ENCODE measurements around the gene ZFAND3.

ZFAND3 gene

DNA sequence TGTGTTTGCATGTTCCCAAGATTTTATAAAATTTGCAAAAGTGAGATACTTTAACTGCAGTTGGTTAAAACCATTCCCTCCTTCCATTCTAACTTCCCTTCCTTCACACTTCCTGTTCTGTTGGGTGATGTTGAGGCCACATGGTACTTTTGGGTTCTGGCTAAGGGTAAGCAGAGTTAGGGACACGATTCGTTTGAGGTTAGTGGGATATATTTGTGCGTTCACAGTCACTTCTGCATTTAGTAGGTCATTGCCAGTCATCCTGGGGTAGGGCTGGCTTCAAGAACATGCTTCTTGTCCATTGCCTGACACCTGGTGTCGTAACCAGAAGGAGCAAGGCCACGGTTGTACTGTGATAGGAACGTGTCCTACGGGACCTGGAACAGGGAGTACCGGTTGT is 340.1 kb downstream of the ZFAND3 start:
- DNase-seq = no peak

DNA sequence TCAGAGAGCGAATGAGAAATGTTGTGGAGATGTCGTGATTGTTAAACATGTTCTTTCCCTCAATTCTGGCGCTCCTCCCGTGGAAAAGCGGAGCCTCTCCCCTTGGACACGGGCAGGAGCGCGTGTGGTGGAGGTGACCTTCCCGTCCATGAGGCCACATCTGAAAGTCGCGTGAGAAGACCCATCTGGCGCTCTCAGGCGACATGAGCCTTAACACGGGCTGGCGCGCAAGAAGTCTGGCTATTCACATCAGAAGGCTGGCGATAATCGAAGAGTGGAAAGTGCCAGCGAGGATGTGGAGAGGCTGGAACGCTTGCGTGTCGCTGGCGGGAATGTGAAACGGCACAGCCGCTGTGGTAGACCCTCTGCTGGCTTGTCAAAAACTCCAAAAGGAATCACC is 341.3 kb downstream of the ZFAND3 start:
- DNase-seq = no peak

DNA sequence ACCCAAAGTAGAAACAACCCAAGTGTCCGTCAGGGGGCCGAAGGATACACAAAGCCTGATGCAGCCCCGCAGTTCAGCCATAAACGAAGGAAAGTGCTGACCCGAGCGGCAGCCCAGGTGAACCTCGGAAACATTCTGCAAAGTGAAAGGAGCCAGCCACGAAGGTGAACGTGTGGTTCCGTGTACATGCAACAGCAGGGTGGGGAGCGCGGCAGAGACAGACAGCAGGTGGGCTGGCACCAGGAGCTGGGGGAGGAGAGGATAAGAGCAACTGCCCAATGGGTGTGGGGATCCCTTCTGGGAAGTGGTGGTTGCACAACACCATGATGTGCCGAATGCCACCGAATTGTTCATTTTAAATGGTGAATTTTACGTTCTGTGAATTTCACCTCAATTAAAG is 341.8 kb downstream of the ZFAND3 start:
- no peak for DNase-seq

DNA sequence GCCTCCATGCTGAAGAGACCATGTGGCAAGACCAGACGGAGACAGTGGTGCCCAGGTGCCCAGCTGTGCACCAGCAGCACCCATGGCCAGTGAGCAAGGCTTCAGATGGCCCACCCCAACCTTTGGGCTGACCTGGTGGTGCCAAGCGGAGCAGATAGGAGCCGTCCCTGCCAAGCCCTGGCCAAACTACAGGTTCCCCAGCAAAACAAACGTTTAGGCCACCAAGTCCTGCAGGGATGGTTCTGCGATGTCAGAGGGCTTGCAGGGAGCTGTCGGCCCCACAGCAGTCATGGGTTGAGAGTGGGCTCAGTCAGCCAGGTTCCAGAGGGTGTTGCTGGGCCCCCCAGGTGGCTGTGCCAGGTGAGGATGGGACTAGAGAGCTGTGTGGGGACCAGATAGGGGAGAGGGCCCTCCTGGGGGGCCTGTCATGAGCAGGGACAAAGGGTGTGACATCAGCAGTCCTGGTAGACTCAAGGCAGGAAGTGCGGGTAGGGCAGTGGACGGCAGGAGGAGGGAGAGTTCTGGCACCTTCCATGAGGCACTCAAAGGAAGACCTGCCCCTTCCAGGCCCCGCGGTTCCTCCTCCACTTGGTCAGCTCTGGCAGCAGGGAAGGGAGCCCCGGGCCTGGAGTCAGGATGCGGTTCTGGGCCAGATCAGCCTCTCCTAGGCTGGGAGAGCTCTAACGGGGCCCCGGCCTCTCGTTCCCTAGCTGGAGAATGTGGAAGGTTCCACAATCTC is 342.4 kb downstream of the ZFAND3 start:
- no peak for DNase-seq

DNA sequence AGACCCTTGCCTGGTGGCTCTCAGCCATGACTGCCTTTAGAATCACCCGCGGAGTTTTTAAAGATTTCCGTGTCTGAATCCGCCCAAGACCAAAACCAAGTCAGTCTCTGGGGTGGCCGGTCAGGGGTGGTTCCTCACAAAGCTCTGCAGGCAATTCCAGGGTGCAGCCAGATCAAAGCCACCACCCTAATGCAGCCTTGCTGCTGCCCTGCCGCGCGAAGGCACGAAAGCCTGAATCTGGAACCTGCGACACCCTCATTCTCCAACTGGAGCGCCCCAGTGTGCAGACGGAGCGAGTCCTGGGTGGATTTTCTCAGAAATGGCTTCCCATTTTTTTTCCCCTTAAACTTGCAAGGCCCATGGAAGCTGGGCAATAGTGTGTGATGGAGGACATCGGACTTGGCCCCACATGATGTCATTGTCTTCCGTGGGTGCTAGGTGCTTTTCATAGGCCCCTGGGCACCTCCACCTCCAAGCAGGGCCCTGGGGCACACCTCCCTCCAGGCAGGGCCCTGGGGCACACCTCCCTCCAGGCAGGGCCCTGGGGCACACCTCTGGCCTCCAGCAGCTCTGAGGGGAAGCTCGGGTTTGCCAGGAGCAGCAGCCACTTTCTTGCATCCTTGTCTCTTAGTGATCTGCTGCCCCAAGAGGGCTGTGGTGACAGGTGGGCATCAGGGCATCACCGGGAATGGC is 343.1 kb downstream of the ZFAND3 start:
- DNase-seq = no peak

DNA sequence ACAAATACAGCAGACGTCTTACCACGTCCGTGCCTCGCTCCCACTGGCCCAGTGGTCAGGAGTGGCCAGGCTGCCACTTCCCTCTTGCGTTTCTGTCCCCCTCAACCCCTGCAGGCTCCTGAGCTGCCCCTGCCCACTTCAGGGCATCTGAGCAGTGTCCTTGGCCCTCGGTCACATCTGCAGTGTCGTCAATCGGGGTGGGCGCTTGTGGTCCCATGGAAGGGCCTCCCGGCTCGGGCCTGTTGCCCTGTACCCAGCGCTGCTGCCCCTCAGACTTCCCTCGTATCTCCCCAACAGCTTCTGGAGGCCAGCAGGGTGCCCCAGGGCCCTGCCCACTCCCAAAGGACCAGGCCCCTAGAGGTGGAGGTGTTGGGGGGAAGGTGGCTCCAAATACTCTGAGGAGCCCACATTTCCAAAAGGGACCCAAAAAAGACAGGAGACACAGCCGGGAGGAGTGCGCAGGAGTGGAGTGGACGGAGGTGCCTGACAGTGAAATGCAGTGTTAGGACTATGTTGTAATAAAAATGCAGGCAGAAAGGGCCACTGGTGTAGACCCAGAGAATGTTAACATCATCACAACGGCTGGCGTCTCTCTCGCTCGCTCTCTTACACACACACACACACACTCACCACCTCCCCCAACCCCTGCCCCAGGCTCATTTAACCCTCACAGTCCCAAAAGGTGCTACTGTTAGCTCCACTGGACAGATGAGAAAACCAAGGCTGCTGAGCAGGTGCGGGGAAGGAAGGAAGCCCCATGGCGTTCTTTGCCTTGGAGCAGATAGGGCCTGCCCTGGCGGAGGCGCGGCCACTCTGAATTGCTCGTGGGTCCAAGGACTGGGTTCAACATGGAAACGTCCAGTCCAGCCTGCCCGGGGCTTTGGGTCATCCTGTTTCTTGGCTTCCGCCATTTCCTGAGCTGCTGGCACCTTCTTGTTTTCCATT is 343.9 kb downstream of the ZFAND3 start:
- DNase-seq = no peak

DNA sequence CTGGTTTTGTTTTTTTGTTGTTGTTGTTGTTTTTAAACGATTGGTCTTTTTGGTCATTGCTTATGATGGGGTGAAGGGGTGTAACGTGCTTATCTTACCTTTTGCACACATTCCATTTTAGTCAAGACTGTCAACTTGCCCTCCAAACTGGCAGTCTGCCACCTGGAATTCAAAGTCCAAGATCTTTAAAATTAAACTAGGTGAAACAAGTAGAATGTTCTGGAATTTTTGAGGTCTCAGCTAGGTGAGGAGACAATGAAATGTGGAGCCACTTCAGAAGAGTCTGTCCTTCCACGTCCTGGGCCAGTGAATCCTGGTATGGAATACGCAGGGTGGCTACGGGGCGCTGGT is 344.6 kb downstream of the ZFAND3 start:
- no peak for DNase-seq

DNA sequence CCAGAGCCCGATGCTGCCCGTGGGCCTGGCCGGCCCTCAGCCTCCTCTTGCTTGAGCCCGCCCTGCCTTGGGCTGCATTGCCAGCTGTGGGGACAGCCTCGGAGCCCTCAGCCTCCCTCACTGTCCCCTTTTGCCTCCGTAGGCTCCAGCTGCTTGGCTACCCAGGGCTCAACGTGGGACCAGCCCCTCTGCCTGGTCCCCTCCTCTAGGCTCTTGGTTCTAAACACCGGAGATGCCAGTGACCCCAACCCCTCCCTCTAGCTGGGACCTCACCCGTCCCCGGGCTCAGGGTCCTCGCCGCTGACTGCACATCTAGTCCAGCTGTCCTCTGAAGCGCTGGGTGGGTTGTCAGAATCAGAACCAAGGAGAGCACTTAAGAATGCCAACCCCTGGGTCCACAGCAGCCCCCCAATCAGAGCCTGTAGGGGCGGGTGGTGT is 345.2 kb downstream of the ZFAND3 start:
- no peak for DNase-seq

DNA sequence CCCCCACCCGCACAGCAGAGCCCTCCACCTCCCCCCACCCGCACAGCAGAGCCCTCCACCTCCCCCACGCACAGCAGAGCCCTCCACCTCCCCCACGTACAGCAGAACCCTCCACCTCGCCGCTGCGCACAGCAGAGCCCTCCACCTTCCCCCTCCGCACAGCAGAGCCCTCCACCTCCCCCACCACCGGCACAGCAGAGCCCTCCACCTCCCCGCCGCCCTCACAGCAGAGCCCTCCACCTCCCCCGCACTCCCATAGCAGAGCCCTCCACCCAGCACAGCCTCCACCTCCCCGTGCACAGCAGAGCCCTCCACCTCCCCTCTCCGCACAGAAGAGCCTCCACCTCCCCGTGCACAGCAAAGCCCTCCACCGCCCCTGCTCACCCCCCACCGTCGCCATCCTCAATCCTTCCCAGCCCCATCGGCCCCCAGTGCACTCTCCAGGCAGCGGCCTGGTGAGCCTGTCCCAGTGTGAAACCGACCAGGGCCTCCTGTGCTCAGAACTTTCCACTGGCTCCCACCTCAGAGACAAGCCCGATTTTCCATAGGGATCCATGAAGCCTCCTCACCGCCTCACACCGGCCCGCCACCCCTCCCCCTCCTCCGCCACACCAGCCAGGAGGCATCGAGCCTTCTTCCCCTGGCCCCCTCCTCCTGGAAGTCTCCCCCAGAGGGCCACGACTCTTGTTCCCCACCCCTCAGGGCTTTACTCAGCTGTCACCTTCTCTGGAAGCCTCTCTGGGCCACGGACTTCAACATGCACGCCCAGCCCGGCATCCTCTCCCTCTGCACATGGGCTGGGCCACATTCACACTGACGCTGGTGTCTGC is 347.1 kb downstream of the ZFAND3 start:
- DNase-seq = no peak

DNA sequence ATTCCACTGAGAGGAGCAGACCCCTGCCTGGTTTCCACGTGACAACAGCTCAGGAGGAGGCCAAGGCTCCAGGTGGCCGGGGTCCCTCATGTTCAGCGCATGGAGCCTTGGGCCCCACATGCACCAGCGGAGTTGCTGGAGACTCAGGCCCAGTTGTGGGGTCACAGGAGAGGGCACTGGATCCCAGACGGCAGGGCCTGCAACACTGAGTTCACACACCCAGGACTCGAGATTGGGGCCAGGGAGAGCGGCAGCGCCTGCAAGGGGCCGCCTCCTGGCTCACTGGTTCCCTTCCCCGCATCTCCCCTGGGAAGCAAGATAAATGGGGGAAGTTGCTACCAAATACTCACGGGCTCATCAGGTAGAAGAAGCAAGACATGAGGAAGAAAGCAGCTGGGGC is 348.1 kb downstream of the ZFAND3 start:
- DNase-seq = no peak

DNA sequence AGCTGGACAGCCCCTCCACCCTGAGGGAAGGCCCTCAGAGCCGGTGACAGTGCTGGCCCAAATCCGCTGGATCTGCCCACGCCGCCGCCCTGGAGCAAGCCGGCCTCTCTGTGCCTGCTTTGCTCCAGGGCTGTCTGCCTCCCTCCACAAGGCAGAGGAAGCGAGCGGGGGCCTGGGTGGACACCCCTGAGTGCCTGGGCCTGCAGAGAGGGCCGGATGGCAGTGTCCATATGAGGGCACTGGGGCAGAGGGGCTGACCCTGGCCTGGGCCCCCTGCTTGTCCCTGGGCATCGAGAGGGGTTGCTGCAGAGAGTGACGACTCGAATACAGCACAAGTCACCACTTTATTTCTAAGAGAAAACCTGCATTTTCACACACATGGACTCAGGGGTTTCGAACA is 348.6 kb downstream of the ZFAND3 start:
- no peak for DNase-seq

DNA sequence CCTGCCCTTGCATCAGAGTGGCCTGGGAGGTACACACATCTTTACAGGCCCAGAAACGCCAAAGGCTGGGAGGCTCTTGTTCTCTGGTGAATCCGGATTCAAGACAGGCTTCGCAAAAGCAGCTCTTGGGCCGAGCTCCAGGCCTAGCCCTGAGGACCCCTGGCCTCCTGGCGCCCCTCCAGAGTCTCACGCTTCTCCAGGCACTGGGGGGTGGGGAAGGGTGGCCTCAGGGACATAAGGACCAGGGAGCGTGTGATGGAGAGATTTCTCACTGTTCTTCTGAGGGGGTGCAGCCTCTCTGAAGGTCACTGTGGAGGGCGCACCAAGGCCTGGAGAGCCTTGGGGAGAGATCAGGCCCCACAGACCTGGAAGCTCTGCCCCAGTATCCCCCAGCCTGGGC is 349.2 kb downstream of the ZFAND3 start:
- no peak for DNase-seq

DNA sequence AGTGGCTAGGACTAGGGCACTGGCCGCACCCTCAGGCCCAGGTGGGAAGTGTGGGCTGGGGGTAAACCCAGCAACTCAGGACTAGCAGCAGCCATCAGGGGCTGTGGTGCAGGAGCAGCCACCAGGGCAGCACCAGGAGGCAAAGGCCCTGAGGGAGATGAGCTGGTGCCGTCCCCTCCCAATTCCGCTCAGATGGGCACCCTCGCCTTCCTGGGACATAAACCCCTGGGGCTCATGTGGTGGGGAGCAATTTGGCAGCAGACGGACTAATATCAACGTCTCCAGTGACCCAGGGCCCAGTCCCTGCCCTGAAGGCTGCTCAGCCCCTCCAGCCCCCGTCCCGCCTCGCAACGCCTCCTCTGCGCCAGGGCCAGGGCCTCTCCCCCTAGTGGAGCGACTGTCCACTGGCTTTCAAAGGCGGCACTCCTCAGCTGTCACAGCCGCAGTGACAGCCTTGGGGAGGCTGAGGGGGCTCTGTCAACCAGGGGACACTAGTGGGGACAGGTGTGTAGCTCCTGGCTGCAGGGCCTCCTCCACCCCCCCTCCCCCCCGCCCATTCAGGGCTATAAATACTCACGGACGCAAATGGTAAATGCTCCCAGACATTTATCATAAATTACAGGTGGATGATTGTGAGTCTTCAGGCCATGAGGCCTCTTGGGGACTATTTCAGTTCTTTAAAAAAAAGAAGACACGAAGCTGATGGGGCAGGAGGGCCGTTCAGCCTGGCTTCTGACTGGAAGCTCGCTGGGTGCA is 349.9 kb downstream of the ZFAND3 start:
- no peak for DNase-seq

DNA sequence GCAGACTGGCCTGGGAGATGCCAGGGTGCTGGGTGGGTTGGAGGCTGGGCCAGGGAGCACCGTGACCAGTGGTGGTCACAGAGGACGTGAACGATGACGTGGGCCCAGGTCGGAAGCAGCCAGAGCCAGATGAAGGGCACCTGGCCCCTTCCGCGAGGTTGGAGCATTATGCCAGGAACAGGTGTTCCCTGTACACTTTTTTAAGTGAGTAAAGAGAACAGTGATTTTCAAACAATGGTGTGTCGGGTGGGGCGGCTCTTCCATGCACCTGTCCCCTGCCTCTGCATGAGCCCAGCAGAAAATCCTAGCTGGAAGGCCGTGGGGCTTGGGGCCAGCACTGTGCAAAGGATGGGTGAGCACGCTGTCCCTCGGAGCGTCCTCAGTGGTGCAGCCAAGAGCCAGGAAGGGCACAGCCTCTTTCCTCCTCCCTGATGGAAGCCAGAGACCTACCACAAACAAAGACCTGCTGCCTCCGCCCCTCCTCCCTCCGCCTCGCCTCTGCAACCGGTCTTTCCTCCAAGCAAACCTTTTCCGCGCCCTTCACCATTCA is 350.5 kb downstream of the ZFAND3 start:
- no peak for DNase-seq

DNA sequence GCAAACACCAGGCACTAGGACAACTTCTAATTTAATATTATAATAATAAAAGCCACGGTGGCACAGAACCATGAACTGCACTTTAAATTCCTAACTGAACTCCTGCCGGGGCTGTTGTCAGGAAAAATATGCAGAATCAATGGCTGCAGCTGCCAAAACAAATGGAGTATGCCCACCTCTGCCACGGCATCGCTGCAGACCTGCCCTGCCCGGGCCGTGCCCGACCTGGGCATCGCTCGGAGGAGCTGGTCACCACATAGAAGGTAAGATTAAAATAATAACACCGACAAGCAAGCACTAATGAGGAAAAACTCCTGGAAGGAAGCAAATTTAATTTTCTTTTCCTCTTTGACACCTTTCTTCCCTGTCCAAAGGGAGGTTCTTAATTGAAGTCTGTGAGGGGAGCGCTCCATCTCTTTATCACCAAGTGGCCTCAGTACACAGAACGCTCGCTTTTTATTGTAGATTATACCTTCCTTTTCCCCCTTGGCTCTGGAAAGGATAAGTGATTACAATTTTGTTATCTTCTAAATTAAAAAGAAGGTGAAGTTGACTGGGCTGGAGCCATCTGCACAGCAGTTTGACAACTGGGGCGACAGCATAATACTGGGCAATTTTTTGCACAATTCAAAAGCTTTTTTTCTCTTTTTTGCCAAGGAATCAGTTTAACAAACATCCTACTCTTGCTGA is 351.3 kb downstream of the ZFAND3 start:
- DNase-seq = no peak

DNA sequence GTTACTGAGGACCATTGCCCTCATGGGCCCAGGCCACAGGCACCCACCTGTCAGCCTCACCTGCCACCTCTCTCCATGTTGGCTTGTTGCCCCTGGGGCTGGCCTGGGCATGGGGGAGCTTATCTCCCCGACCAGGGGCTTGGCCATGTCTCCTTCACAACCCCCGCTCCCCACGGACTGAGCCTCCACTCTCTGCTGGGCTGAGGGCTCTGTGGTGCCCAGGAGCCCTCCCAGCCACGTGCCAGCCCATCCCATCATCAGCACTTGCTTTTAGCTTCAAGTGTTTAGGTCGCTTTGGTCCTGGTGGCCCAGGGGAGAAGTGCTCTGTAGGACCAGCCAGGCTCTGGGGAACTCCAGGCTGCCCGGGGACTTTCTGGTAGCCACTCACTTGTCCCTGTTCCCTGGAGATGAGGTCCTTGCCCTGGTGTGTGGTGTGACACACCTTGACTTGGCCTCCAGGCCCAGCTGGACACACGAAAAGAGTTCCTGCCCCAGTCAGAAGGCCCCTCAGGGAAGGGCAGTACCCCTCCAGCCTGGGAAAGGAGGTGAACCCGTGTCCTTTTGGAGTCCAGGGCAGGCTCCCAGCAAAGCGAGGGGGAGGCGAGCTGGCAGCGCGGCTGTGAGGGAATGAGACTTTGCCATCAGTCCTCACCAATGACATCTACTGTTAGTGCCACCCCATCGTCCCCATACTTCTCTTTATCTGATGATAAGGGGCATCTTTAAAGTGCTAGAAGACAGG is 352.6 kb downstream of the ZFAND3 start:
- DNase-seq = no peak

DNA sequence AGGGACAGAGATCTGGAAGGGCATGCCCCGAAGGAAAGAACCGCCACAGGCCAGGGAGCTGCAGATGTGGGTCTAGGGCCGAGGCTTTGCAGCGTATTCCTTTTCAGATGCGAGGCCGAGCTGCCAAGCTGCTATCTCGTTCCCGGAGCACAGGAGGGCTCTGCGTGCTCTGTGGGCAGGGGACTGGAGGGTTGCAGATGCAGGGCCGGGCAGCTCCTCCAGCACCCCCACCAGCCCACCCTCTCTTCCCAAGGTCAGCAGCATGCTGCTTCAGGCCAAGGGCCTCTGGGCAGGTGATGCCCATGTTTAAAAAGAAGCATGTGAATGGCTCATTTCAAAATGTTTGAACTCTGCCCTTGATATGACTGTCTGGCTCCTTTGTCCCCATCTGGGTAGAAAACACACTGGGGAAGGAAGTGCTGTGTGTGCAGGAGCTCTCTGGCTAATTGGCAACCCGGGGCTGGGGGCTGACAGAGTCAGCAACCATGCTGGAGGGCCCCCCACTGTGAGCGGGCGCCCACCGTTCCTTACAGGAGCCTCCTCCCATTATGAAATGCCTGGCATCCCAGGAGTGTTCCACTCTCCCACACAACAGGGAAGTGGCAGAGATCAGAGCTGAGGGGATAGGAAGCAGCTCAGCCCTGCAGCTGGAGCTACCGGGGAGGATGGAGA is 353.3 kb downstream of the ZFAND3 start:
- no peak for DNase-seq

DNA sequence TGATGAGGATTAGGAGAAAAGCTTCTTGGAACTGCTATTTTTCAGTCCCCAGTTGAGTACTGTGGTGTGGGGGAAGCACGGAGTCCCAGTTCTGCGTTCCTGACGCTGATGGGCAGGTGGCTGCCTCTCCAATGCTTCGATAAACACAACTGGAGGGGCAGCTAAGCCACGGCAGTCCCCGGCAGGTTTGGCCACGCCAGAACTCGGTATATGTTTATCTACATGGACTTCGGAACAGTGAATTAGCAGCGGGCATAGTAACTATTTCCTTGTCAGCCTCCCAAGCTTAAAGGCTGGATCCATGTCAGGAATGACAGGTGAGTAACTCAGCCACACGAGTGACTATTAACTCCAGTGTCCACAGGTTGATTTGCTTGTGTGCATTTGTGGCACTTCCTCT is 354.4 kb downstream of the ZFAND3 start:
- no peak for DNase-seq

DNA sequence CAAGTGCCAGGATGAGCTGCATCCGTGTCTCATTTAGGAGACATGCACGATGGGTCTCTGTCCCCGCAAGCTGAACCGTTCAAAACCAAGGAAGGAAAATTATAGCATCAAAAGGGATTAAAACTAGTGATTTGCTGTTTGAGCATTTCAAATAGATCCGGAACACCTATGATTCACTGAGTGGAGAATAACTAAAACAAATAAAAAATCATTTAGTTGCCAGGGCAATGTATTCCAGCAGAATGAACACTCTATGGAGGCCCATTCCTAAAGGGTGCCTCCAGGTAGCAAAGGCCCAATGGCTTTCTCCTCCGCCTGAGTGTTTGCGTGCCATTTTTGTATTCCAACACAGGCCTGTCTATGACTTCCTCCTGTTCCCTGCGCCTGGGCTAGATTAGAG is 354.8 kb downstream of the ZFAND3 start:
- DNase-seq = no peak
